B cell (primary cell): Measurements from ENCODE around the gene CAMK2D. TPM values are rescaled to one million over a fixed set of nuclear protein-coding genes. Genes with fewer than 3 reads are reported as not detected.

ENCODE experiments used
- ATAC-seq: fragments of 200-7000 bp; cut with Tn5 transposase; one replicate; pipeline ENCODE4 v1.10.0; 2021; ENCODE audit warnings: low read depth, mild to moderate bottlenecking, moderate number of reproducible peaks, moderate library complexity
- CTCF ChIA-PET: fragments of 350-600 bp; sonication (Branson Sonifier 250); formaldehyde crosslinking; loops from one replicate; lab custom pipeline; 2021; ENCODE audit warnings: antibody characterized with exemption, inconsistent platforms; lab: Charles Lee
- POLR2A ChIA-PET: fragments of 350-600 bp; sonication (Branson Sonifier 250); formaldehyde crosslinking; loops from one replicate; lab custom pipeline; 2021; ENCODE audit warnings: antibody characterized with exemption; lab: Charles Lee
- DNase-seq: peaks from one replicate; pipeline ENCODE4 v3.0.0; 2013
- H2AFZ ChIP-seq: 2 replicates; pipeline ENCODE4 v1.6.1; 2012; ENCODE audit warnings: mild to moderate bottlenecking, low read depth, low read length; ENCODE audit not compliant: insufficient read depth, poor library complexity, severe bottlenecking
- H3K27ac ChIP-seq, 2 donors: 1 replicate in 1 of 2; 2 replicates in 1 of 2; pipeline ENCODE4 v1.5.1; 2012 to 2013; ENCODE audit warnings: low read length in 2 of 2, mild to moderate bottlenecking in 2 of 2, moderate library complexity in 1 of 2
- H3K27me3 ChIP-seq, 4 experiments: fragments of 200-600 bp in 1 of 4; sonication (generic) in 1 of 4; replicated peaks in 1 of 4; 1 replicate in 2 of 4; 2 replicates in 2 of 4; pipeline versions ENCODE4 v1.6.1 to v1.7.0; 2013 to 2016; ENCODE audit warnings: low read length in 3 of 4, mild to moderate bottlenecking in 2 of 4, mixed read lengths in 1 of 4, moderate library complexity in 1 of 4; ENCODE audit not compliant: insufficient read depth in 4 of 4, control insufficient read depth in 3 of 4; ENCODE audit errors: control extremely low read depth in 1 of 4
- H3K36me3 ChIP-seq, 2 experiments: replicated peaks in 1 of 2; 1 replicate in 1 of 2; 2 replicates in 1 of 2; pipeline versions ENCODE4 v1.6.1 to v1.7.1; 2013; ENCODE audit warnings: low read length in 1 of 2; ENCODE audit not compliant: insufficient read depth in 2 of 2, control insufficient read depth in 1 of 2; ENCODE audit errors: control extremely low read depth in 1 of 2, extremely low read depth in 1 of 2
- H3K4me1 ChIP-seq, 2 donors: fragments of 200-600 bp in 1 of 2; sonication (generic) in 1 of 2; 1 replicate in 1 of 2; 2 replicates in 1 of 2; pipeline versions ENCODE4 v1.5.1 to v1.6.1; 2013 to 2017; ENCODE audit warnings: low read length in 2 of 2; ENCODE audit not compliant: control insufficient read depth in 2 of 2, insufficient read depth in 2 of 2
- H3K4me2 ChIP-seq: replicated peaks from 2 replicates; pipeline ENCODE3; 2012; ENCODE audit warnings: mild to moderate bottlenecking, low read depth, low read length; ENCODE audit not compliant: poor library complexity, severe bottlenecking
- H3K4me3 ChIP-seq, 5 experiments: fragments of 200-600 bp in 1 of 5; sonication (generic) in 1 of 5; 1 replicate in 3 of 5; 2 replicates in 2 of 5; pipeline versions ENCODE4 v1.5.1 to v1.7.0; 2011 to 2016; ENCODE audit warnings: low read length in 4 of 5, mild to moderate bottlenecking in 4 of 5, low read depth in 2 of 5, control low read depth in 1 of 5, moderate library complexity in 1 of 5; ENCODE audit not compliant: insufficient read depth in 1 of 5; ENCODE audit errors: control extremely low read depth in 1 of 5, extremely low read depth in 1 of 5
- H3K79me2 ChIP-seq: fragments of 200-600 bp; sonication (generic); one replicate; pipeline ENCODE4 v1.6.0; 2016; ENCODE audit warnings: low read length; ENCODE audit not compliant: control insufficient read depth, insufficient read depth
- H3K9ac ChIP-seq: fragments of 200-600 bp; sonication (generic); 2 replicates; pipeline ENCODE4 v1.6.1; 2017; ENCODE audit warnings: mild to moderate bottlenecking, low read length, moderate library complexity
- H3K9me3 ChIP-seq, 3 donors: one replicate each; pipeline versions ENCODE4 v1.6.1 to v1.7.1; 2013; ENCODE audit warnings: low read length in 2 of 3; ENCODE audit not compliant: control insufficient read depth in 2 of 3, insufficient read depth in 1 of 3; ENCODE audit errors: control extremely low read depth in 1 of 3
- H4K20me1 ChIP-seq: 2 replicates; pipeline ENCODE4 v1.6.0; 2012; ENCODE audit warnings: mild to moderate bottlenecking, low read length; ENCODE audit not compliant: insufficient read depth, control insufficient read depth, poor library complexity, severe bottlenecking
- H3K27ac Mint-ChIP-seq: one replicate; pipeline ENCODE4 v1.8.0; 2021; ENCODE audit warnings: mixed read lengths
- H3K27me3 Mint-ChIP-seq: one replicate; pipeline ENCODE4 v1.8.0; 2021; ENCODE audit warnings: mixed read lengths
- H3K4me1 Mint-ChIP-seq: one replicate; pipeline ENCODE4 v1.8.0; 2021; ENCODE audit warnings: mixed read lengths
- H3K4me3 Mint-ChIP-seq: one replicate; pipeline ENCODE4 v1.8.0; 2021; ENCODE audit warnings: mixed read lengths
- H3K9me3 Mint-ChIP-seq: one replicate; pipeline ENCODE4 v1.8.0; 2022; ENCODE audit warnings: mixed read lengths; ENCODE audit not compliant: insufficient read depth
- EZH2 ChIP-seq: IDR thresholded peaks from 2 replicates; pipeline ENCODE4 v1.6.1; 2012; ENCODE audit warnings: borderline replicate concordance, low read depth, mild to moderate bottlenecking, moderate library complexity, low read length; ENCODE audit not compliant: insufficient read depth, poor library complexity, severe bottlenecking
- WGBS: methylation state at CpG from one replicate; pipeline ENCODE4 v1.1.5; 2013; ENCODE audit warnings: missing lambda C conversion rate; ENCODE audit not compliant: insufficient coverage; 5-methylcytosine and 5-hydroxymethylcytosine counted together
- intact Hi-C: fragments of 100-400 bp; cut with micrococcal nuclease; formaldehyde crosslinking; loops from one replicate; pipeline ENCODE4 v1.10.0; 2022
- polyA plus RNA-seq: library from polyadenylated mRNA; depleted of rRNA; stranded (reverse); fragments of >200 nt; gene quantifications from 2 replicates; pipeline ENCODE4 v1.2.3, GENCODE V29; 2012
- total RNA-seq, 2 donors: library from RNA; stranded (reverse); fragments of 120-200 nt in 1 of 2; gene quantifications; 1 replicate in 1 of 2; 2 replicates in 1 of 2; pipeline versions ENCODE4 v1.2.3 to v1.2.4, GENCODE V29; 2013 to 2022
- TF ChIP-seq, protein P1 (sequence below): fragments of 200-600 bp; IDR thresholded peaks from one replicate; pipeline ENCODE4 v1.8.0; 2022; ENCODE audit warnings: antibody characterized with exemption, mild to moderate bottlenecking

CAMK2D gene
- total and polyA plus RNA-seq, 2 donors (not counting 1 experiment from before 2014, with no cell fraction given) = 26.3 to 57.0 TPM

DNA sequence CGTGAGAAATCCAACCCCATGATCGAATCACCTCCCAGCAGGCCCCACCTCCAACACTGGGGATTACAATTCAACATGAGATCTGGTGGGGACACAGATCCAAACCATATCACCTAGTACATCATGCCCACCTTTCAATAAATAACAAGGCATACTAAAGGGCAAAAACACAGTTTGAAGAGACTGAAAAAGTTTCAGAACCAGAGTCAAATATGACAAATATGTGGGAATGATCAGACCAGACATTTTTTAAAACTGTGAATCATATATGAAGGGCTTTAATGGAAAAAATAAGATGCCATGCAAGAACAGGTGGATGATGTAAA lies 167.3 kb downstream of the CAMK2D start:
- peaks cover 68% of the 10 kb centered on the region for H3K4me1 Mint-ChIP-seq
- H3K9me3 Mint-ChIP-seq = no peaks in the 10 kb centered on the region
- Histone ChIP-seq H3K4me3 (no peak overlapping the region), H3K36me3 (peaks cover 0 to 7% of the 10 kb centered on the region in 2 experiments), H3K27ac (peak overlapping the region; percentile 75 to 85), H4K20me1 (no peaks in the 10 kb centered on the region), H3K9me3 (no peaks in the 10 kb centered on the region), H2AFZ (peak overlapping the region; percentile 1), H3K4me2 (peak overlapping the region; percentile 52), H3K9ac (peak overlapping the region; percentile 5), H3K4me1 (peaks cover 38 to 49% of the 10 kb centered on the region in 2 donors), H3K79me2 (peaks cover 57% of the 10 kb centered on the region), H3K27me3 (no peaks in the 10 kb centered on the region)
- ChIA-PET POLR2A (interaction anchor here (1.1 to 1.2 kb wide), 2 partner anchors 10 to 166 kb away, joined by 3 to 4 read pairs; no protein-coding TSS in a partner anchor), CTCF (interaction anchor here (0.8 to 2.0 kb wide), 2 partner anchors 16 to 42 kb away, joined by 3 to 6 read pairs; no protein-coding TSS in a partner anchor)
- intact Hi-C loops = loop anchor here (5.0 kb wide), 1 partner anchor 47 kb away; no protein-coding TSS in a partner anchor
- H3K27me3 Mint-ChIP-seq = no peaks in the 10 kb centered on the region
- DNase-seq (no peak), ATAC-seq (no peak)
- TF ChIP-seq EZH2 = no peak
- TF ChIP-seq, protein P1, sequence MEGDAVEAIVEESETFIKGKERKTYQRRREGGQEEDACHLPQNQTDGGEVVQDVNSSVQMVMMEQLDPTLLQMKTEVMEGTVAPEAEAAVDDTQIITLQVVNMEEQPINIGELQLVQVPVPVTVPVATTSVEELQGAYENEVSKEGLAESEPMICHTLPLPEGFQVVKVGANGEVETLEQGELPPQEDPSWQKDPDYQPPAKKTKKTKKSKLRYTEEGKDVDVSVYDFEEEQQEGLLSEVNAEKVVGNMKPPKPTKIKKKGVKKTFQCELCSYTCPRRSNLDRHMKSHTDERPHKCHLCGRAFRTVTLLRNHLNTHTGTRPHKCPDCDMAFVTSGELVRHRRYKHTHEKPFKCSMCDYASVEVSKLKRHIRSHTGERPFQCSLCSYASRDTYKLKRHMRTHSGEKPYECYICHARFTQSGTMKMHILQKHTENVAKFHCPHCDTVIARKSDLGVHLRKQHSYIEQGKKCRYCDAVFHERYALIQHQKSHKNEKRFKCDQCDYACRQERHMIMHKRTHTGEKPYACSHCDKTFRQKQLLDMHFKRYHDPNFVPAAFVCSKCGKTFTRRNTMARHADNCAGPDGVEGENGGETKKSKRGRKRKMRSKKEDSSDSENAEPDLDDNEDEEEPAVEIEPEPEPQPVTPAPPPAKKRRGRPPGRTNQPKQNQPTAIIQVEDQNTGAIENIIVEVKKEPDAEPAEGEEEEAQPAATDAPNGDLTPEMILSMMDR = no peak
- WGBS = 17% methylated on average over 1 of the region's 2 CpGs
- H3K4me3 Mint-ChIP-seq = peak overlapping the region; percentile 53
- peak overlapping the region; percentile 88 for H3K27ac Mint-ChIP-seq
